Thoracic aorta (tissue), 2 donors: Measurements from ENCODE around the gene SIX4. TPM values are rescaled to one million over a fixed set of nuclear protein-coding genes. Genes with fewer than 3 reads are reported as not detected.

Source experiments
- ATAC-seq: fragments of 150-250 bp; one replicate; pipeline ENCODE4 v1.8.0; 2017; ENCODE audit warnings: low read depth; ENCODE audit not compliant: insufficient number of reproducible peaks, low FRiP score
- DNase-seq: peaks from one replicate; pipeline ENCODE4 v3.0.0-alpha.2; 2020; ENCODE audit warnings: low spot score
- H3K27ac ChIP-seq, 2 donors: fragments of 200-600 bp; sonication (generic); 1 replicate in 1 of 2; 2 replicates in 1 of 2; pipeline ENCODE4 v1.5.1; 2016; ENCODE audit warnings: mild to moderate bottlenecking in 2 of 2, moderate library complexity in 2 of 2
- H3K27me3 ChIP-seq: fragments of 200-600 bp; sonication (generic); replicated peaks from 2 replicates; pipeline ENCODE4 v1.6.0; 2016; ENCODE audit warnings: mild to moderate bottlenecking; ENCODE audit not compliant: insufficient read depth
- H3K36me3 ChIP-seq: fragments of 200-600 bp; sonication (generic); one replicate; pipeline ENCODE4 v1.5.1; 2016
- H3K4me1 ChIP-seq, 2 donors: fragments of 200-600 bp; sonication (generic); 1 replicate in 1 of 2; 2 replicates in 1 of 2; pipeline versions ENCODE4 v1.5.1 to v1.6.0; 2016; ENCODE audit warnings: low read depth in 2 of 2, mild to moderate bottlenecking in 1 of 2; ENCODE audit not compliant: control insufficient read depth in 1 of 2
- H3K4me3 ChIP-seq: fragments of 200-600 bp; sonication (generic); 2 replicates; pipeline ENCODE4 v1.5.1; 2016; ENCODE audit warnings: mild to moderate bottlenecking
- H3K9me3 ChIP-seq: fragments of 200-600 bp; sonication (generic); 2 replicates; pipeline ENCODE4 v1.5.1; 2016
- total RNA-seq, 2 donors: library from RNA; depleted of rRNA; stranded (reverse); fragments of >200 nt; gene quantifications; one replicate each; pipeline versions ENCODE4 v1.1.0 to v1.2.3, GENCODE V29; 2016
- TF ChIP-seq, protein P1 (sequence below): fragments of 200-600 bp; sonication (generic); IDR thresholded peaks from one replicate; pipeline ENCODE4 v1.5.1; 2019; ENCODE audit warnings: antibody characterized with exemption

Gene SIX4
- total RNA-seq, 2 donors from 2014 or later: 6.4 to 14.0 TPM

DNA sequence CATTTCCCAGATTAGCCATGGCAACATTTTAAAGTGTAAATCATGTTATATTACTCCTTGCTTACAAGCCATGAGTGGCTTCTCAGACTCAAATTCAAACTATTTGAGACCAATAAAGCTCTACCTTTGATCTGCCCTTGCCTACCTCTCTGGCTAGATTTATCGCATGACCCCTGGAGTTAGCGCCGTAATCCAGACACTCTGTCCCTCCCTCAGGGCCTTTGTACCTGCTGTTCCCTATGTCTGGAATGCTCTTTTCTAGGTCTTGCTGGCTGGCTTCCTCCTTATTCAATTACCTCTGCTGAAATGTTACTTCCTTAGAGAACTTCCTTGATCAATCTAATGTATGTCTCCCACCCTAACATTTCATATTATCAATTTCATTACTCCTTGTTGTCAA is 16.3 kb downstream of the SIX4 start:
- Histone ChIP-seq H3K9me3 (no peaks in the 10 kb centered on the region), H3K4me1 (no peaks in the 10 kb centered on the region), H3K27ac (no peak overlapping the region), H3K36me3 (no peaks in the 10 kb centered on the region), H3K4me3 (no peak overlapping the region), H3K27me3 (no peaks in the 10 kb centered on the region)
- ATAC-seq: no peak
- TF ChIP-seq, protein P1, sequence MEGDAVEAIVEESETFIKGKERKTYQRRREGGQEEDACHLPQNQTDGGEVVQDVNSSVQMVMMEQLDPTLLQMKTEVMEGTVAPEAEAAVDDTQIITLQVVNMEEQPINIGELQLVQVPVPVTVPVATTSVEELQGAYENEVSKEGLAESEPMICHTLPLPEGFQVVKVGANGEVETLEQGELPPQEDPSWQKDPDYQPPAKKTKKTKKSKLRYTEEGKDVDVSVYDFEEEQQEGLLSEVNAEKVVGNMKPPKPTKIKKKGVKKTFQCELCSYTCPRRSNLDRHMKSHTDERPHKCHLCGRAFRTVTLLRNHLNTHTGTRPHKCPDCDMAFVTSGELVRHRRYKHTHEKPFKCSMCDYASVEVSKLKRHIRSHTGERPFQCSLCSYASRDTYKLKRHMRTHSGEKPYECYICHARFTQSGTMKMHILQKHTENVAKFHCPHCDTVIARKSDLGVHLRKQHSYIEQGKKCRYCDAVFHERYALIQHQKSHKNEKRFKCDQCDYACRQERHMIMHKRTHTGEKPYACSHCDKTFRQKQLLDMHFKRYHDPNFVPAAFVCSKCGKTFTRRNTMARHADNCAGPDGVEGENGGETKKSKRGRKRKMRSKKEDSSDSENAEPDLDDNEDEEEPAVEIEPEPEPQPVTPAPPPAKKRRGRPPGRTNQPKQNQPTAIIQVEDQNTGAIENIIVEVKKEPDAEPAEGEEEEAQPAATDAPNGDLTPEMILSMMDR: no peak
- no peak for DNase-seq

DNA sequence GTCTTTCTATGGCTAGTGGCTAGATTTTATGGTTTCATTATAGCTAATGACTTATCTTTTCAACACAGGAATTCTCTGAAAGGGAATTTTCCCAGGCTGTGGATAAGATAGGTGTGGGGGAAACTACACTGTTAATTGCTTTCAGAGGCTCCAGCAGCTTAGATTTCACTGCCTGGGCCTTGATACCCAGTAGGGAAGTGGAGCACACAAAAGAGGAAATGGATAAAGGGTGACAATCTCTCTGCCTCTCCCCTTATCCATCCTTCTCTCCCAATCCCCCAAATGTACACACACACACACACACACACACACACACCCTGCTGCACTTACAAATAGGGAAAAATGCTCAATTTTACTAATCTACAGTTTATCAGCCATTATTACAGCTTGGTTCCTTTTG is 19.1 kb downstream of the SIX4 start:
- Histone ChIP-seq H3K4me1 (no peaks in the 10 kb centered on the region), H3K27me3 (no peaks in the 10 kb centered on the region), H3K4me3 (no peak overlapping the region), H3K9me3 (peaks cover 12% of the 10 kb centered on the region), H3K27ac (no peak overlapping the region), H3K36me3 (no peaks in the 10 kb centered on the region)
- DNase-seq (no peak), ATAC-seq (no peak)
- TF ChIP-seq, protein P1: no peak

DNA sequence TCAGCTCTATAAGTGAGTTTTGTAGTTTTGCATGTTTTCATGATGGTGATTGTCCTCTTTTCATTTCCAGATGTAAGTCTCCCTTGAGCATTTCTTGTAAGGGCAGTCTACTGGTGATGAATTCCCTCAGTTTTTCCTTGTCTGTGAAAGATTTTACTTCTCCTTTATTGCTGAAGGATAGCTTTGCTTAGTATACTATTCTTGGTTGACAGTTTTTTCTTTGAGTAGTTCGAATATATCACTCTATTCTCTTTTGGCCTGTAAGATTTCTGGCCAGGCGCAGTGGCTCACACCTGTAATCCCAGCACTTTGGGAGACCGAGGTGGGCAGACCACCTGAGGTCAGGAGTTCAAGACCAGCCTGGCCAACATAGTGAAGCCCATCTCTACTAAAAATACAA is 23.6 kb downstream of the SIX4 start:
- DNase-seq: no peak
- Histone ChIP-seq H3K4me3 (no peak overlapping the region), H3K36me3 (no peaks in the 10 kb centered on the region), H3K4me1 (no peaks in the 10 kb centered on the region), H3K27me3 (no peaks in the 10 kb centered on the region), H3K9me3 (peaks cover 17% of the 10 kb centered on the region), H3K27ac (no peak overlapping the region)
- no peak for ATAC-seq
- TF ChIP-seq, protein P1: no peak

DNA sequence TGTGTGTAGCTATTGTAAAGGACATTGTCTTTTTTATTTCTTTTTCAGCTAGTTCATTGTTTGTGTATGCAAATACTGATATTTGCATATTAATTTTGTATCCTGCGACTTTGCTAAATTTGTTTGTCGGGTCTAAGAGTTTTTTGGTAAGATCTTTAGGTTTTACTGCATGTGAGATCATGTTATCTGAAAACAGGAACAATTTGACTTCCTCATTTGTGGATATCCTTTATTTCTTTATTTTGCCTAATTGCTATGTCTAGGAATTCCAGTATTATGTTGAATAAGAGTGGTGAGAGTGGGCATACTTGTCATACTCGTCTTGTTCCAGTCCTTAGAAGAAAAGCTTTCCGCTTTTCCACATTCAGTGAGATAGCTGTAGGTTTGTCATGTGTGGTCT is 28.8 kb downstream of the SIX4 start:
- TF ChIP-seq, protein P1: no peak
- H3K4me1 ChIP-seq: no peaks in the 10 kb centered on the region
- H3K36me3 ChIP-seq: no peaks in the 10 kb centered on the region
- H3K9me3 ChIP-seq: peaks cover 7% of the 10 kb centered on the region
- DNase-seq: no peak
- H3K27ac ChIP-seq: no peak overlapping the region
- ATAC-seq: no peak
- H3K27me3 ChIP-seq: no peaks in the 10 kb centered on the region
- no peak overlapping the region for H3K4me3 ChIP-seq

DNA sequence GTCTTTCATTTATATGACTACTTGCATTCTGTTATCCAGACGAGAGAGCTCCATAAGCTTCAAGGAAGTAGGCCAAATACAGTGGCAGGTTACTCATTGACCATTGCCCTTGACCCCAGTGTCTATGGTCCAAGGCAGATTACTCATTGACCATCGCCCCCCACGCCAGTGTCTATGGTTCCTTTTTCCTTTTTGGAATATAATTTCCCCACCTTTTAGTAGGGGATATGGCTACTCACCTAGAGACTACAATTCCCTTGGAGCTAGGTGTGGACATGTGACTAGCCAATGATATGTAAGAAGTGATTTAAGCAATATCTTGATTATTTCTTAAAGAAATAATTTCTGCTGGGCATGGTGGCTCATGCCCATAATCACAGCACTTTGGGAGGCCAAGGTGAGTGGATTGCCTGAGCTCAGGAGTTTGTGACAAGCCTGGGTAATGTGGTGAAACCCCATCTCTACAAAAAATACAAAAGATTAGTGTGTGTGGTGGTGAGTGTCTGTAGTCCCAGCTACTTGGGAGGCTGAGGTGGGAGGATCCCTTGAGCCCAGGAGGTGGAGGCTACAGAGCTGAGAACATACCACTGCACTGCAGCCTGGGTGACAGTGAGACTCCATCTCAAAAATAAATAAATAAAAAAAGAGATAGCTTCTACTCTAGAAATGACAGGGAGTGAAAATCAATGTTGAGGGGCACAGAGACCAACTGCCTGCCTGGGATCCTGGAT is 32.6 kb downstream of the SIX4 start:
- Histone ChIP-seq H3K9me3 (no peaks in the 10 kb centered on the region), H3K27ac (no peak overlapping the region), H3K4me3 (no peak overlapping the region), H3K36me3 (no peaks in the 10 kb centered on the region), H3K4me1 (no peaks in the 10 kb centered on the region), H3K27me3 (no peaks in the 10 kb centered on the region)
- ATAC-seq (no peak), DNase-seq (no peak)
- TF ChIP-seq, protein P1: no peak
